ENCODE measurements around the gene COL9A3.

- TF ChIP-seq TAF1 (IDR thresholded peaks at IDR 0.05; ENCODE audit: low read depth, low read length) (no peak), POLR2A (IDR thresholded peaks at IDR 0.05; ENCODE audit: low read depth, low read length) (no peak), POLR2AphosphoS5 (IDR thresholded peaks at IDR 0.05; ENCODE audit: low read depth, low read length) (no peak), POU2F2 (IDR thresholded peaks at IDR 0.05; ENCODE audit: low read depth, low read length) (no peak)
Observed at GRCh38 chr20:62793757-62794006, 23.2 kb upstream of the COL9A3 start.

Measured in GM12891 (cell line).